Activated gamma-delta T cell (primary cell): Measurements from ENCODE around the gene EHD4.
A peak's percentile ranks its signal among the peaks of the same experiment; 100 is the strongest.

Experiments
- DNase-seq: peaks from one replicate; lab custom pipeline; 2025; lab: John Stamatoyannopoulos, UW
- total RNA-seq, 2 donors: gene quantifications; one replicate each; lab custom pipeline; 2026; lab: John Stamatoyannopoulos, UW

EHD4 gene
- total RNA-seq = 42.6 to 49.6 reads per million in 2 donors

DNA sequence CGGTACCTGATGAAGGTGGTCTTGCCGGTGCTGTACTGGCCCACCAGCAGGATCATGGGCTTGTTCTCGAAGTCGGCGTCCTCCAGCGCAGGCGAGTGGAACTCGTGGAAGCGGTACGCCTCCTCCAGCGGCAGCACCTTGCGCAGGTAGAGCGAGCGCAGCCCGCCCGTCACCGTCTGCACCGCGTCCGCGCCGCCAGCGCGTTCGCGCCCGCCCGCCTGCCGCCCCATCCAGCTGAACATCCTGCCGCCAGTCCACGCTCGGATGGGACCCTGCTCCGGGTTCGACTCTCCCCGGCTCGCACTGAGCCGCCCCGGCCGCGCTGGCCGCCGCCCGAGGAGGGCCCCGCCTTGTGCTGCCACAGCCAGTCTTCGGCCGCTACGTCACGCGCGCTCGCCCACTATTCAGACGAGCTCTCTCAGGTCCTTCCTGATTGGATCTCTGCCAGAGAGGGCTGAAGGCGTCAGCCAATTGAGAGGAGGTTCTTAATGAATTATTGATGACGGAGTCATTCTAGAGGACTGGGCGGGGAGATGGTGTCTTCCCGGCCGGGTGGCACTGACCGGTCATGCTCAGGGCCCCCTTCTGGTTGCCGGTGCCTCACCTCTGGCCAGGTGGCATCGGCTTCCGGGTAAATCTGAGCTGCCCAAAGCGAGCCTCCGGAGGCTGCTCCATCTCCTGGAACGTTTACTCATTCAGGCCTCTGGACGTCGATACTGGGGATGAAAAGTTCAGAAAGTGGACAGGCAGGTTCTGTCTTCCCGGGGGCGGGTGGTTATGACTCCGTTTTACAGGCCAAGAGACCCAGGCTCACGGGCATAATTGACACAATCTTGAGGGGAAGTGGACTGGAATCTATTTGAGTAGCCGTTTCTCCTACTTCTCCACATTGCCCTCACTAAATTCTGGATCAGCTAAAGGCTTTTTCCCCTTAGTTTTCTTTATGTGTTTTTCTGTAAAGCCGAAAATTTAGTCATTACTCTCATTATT, at the start of gene EHD4:
Gene EHD4, minus strand, starts transcription at position 305 of the 990 bp plus-strand sequence. Its CDS starts 63 bp downstream, at position 242.
- DNase-seq = peak; percentile 91

DNA sequence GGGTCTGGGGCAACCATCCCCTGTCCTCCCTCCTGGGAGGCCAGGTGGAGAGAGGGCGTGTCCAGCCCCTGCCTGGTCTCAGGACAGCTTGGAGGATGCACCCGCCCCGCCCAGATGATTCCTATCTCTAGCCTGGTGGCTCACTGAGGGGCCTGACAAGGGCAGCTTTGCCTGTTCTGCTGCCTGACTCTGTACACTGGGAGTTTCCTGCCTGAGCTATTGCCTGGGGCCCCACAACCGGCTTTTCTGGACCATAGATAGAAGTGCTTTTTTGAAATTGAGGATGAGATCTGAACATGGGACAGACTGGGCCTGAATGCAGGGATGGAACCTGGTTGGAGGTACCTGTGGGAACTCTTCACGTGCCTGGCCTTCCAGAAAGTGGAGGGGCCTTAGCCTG, 49.2 kb upstream of the EHD4 start:
- no peak for DNase-seq

DNA sequence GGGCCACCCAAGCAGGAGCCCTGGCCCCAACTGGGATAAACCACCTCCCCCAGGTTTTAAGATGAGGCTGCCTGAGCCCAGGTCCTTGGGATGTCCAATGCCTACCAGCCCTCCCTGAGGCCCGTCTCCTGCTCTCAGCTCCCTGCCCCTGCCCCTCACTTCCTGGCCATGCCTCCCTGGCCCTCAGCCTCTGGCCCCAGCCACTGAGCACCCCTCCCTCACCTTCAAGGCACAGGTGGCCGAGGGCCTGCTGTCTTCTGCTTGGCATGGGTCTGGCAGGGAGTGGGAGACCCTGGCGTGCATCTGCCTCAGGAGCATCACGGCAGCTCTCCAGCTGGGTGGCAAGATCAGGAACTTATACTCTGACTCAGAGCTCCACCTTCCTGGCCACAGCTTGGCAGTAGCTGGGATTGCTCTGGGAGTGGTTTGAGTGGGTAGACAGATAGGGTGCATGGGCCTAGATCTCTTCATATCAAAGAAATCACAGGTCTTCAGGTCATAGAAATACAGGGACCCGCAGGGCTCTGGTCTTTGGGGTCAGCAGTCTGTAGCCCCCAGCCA, 48.4 kb upstream of the EHD4 start, which contains the start of gene PLA2G4E:
Gene PLA2G4E, minus strand, starts transcription at position 330 of the 561 bp plus-strand sequence. Its CDS starts 12 bp downstream, at position 318.
- DNase-seq = no peak

DNA sequence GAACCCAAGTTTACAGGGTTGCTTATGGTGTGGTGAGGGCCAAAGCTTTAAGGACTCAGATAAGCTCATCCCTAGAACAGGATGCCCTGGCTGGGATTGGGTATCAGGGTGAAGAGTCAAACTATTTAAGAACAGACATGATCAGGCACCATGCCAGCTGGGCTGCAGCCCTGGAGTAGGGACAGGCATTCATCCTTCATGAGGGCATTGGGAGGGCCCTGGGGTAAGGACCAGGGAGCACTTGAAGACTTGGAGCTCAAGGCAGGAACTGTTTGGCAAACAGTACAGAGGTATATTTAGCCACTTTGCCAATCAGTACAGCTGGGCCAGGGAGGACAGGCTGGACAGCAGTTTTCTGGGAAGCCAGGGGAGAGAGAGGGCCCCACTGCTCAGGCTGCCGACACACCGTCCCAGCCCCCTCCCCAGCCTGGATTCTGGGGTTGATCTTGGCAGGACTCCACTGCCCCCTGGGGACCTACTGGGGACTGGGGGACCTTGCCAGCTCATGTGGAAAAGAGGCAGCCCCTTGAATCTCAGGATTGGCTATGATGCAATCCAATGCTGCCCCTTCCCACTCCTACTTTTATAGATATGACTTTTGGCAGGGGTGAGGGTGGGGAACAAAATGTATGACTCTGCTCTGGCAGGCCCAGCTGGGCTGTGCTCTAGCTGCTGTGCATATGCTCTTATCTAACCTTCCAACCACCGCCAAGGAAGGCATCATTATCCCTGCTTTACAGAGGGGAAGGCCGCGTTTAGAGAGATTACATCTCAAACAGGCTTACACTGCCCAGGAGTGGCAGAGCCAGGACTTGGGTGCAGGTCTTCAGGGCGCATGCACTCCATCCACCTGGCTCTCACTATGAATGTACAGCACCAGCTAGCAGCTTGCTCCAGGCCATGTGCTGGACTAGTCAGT, 46.2 kb upstream of the EHD4 start:
- no peak for DNase-seq

DNA sequence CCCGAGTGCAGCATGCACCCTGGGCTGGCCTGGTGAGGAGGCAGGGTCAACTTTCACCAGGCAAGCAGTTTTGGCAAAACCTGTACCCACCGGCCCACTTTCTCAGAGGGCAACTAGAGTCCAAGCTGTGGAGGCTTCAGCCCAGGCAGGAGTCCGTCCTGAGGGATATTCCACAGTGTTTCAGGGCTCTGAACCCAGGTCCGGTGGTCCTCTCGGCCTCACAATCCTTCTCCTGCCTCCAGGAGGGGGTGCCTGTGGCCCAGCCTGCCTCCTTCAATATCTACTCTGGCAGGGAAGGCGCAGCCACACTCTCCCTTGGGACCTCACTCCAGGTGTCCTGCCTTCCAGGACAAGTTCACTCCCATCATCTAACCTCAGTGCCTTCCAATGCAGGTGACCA, 44.6 kb upstream of the EHD4 start:
- no peak for DNase-seq

DNA sequence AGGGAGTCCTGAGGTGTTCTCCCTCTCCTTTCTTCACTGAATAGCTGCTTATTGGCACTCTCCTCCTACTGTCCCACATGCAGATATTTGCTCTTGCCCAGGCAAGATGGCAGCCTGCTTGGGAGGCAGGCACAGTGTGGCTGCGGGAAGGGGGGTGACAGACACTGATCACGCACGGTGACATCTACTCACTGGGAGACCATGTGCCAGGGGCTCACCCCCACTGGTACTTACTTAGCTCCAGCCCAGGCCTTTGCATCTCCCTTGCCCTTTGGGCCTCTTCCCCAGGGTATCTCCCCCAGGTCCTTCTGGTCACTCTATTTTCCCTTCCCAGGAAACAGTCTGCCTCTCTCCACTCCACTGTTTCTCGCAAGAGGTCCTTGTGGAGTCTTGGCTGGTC, 42.0 kb upstream of the EHD4 start:
- DNase-seq = no peak

DNA sequence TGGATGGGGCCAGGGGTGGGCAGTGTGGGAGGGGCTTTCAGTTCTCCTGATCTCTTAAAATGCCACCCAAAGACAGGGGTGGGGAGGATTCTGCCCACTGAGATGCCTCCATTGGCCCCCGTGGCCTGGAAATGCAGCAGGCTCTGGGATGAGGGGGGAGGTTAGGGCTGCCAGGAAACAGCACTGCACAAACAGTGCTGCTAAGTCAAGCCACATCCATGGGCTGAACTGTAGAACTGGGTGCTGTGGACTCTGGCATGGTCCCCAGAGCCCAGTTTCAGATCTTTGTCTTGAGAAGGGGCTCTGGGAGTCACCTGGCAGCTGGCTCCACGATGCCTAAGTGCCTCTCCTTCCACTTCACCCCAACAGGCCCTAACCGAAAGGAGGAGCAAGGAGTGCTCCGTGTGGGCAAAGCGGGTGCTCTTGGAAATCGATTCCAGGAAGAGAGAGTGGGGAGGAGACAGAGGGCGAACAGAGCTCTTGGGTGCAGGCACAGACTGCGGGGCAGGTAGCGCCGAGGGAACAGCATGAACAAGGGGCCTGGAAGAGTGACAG, 40.6 kb upstream of the EHD4 start:
- no peak for DNase-seq

DNA sequence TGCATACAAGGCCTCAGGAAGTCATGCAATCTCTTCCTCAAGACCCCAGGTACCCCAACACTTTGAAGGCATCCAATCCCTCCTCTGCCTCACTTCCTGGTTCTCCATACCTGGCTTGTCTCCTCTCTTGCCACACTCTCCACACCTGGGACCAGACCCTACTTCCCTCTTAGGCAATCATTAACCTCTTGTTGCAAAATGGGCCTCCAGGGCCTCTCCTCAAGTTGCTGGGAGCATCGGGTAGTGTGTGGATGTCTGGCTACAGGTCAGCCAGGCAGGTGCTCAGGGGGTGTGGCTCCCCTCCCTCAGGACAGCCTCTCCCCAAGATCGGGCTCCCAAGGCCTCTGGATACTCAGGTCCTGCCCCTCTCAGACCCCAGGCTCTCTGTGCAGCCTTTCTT, 39.9 kb upstream of the EHD4 start:
- no peak for DNase-seq

DNA sequence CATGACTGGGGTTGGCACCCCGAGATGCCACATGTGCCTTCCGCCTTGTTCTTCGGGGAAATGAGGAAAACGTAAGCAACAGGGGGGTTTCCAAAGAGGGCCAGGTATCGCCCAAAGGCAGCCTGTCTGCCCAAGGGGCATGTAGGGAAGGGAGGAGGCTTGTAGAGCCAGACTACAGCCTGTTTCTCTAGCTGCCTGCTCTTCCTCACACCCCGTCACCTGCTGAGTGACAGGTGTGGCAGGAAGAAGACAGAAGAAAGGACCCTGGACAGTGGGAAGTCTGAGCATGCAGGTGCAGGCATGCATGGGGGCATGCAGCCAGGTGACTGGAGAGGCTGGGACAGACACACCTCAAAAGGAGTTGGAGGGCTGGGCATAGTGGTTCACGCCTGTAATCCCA, 38.7 kb upstream of the EHD4 start:
- DNase-seq = no peak

DNA sequence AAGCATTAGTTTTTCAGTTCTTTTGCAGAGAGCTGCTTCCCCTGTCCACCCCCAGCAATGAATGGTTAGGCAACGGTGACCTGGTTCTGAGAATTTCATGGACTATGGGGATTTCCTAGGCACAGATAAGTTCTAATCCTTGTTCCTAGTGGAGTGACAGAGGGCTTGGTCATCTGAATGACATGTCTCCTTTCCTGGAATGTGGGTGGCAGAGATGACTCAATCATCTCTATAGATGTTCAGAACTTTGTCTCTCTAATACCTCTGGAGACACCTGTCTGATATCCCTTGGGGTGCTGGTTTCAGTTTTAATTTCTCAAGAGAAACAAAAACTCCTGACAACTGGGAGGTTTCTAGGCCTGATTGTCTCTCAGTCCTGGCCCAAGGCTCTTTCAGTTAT, 38.1 kb upstream of the EHD4 start:
- no peak for DNase-seq

DNA sequence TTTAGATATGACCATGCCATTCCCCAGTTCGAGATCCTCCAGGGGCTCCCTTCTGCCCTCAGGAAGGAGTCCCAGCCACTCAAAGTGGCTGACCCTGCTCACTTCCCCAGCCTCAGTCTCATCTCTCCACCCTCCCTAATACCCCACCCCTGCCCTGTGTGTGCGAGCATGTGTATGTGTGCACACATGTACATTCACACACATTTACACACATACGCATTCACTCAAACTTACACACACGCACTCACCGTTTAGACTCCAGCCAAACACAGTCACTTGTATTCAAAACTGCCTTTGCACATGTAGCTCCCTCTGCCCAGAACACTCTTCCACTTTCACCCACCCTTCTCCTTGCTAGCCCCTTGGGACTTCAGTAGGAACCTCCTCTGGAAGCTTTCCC, 37.1 kb upstream of the EHD4 start:
- no peak for DNase-seq

DNA sequence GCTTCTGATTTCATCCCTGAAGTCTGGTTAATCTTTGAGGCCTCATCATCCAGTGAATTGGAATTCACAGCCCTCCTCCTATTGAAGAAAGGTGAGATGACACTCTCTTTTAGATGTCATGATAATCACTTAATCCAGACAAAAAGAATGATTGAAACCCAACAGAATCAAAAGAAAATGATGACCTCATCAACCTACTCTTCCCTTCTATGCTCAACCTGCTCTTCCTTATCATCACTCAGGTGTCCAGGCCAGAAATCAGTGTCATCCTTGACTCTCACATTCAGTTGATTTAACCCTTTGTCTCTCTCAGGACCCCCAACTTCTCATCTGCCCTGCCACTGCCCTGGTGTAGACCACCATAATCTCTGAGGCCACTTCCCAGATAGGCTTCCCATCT, 36.7 kb upstream of the EHD4 start:
- no peak for DNase-seq

DNA sequence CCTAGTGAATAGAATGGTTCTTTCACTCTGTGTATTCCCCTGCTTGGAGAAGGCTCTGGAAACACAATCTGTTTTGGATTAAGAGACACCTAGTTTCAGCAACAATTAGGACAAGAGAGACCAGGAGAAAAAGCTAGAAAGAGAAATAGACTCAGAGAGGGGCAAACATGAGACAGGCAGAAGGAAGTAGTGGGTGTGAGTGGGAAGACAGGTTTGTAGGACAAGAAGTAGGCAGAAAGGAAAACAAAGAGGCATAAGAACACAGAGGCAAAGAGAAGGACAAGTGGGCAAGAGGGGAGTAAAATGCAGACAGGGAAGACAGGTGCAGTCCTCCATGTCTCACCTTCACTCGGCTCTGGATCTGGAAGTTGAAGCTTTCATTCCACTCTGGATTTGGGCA, 35.0 kb upstream of the EHD4 start:
- no peak for DNase-seq

DNA sequence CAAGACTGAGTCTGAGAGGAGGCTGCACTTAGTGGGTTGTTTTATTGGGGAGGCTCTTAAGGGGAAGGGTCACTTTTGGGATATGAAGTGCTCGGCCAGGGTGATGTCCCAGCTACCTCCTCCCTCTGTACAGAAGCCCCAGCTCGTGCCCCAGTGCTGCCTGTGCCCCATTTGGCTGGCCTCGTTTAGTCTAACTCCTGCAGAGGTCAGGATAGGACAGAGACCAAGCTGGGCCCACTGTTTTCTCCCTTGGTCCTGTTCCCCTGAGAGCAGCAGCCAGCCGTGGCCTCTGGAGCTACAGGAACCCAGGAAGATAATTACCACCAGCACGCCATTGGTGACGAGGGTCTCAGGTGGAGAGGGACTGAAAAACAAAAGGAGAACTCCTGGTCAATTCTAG, 30.0 kb upstream of the EHD4 start:
- DNase-seq = no peak

DNA sequence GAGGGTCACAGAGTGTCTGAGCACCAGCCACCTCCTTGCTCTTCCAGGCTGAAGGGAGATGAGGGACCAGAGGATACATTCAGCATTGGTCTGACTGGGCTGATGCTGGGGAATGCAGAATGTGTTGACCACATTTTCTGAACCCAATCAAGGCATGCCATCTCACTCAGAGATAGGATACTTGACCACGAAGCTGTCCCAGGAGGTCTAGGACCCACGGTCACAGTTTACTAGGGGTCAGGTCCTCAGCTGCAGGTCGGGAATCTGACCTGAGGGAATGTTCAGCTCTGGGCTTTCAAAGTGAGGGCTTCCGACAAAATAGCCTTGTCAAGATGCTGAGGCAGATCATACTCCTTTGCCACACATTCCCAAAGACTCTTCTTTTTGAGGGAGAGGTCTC, 28.9 kb upstream of the EHD4 start:
- no peak for DNase-seq

DNA sequence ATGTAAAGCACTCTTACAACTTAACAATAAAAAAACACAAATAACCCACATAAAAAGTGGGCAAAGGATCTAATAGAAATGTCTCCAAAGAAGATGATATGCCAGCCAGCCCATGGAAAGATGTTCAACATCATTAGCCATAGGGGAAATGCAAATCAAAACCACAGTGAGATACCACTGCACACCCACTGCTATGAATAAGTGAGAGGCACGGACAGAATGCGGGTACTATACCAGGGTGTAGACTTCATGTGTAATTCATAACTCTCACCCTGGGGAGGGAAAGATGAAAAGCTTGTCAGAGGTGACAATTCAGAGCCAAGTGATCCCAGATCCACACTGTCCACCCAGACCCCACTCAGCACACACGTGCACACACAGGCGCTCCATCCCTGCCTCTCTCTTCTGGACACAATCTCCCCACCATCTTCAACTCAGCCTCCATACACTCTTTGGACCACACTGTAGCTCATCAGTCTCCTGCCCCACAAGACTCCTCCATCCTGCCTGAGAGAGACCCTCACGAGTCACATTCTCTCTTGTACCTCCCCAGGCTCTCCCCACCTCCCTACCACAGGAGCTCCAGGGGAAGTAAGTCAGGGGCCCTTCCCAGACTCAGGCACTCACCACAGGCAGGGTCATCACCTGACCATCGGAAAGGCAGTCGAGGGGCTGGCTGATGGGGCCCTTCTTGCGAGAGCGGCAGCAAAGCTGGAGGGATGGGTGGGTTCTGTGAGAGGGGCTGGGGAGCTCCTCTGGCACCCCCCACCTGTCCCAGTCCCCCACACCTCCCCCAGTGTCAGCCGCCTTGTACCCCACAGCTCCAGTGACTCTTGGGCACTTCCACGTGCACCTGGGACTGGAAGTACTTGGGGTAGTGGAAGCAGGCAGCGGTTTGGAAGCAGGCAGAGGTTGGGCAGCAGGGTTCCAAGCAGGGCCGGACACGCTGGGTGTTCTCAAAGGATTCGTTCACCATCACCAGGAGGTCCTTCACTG, 27.2 kb upstream of the EHD4 start:
- DNase-seq = no peak

DNA sequence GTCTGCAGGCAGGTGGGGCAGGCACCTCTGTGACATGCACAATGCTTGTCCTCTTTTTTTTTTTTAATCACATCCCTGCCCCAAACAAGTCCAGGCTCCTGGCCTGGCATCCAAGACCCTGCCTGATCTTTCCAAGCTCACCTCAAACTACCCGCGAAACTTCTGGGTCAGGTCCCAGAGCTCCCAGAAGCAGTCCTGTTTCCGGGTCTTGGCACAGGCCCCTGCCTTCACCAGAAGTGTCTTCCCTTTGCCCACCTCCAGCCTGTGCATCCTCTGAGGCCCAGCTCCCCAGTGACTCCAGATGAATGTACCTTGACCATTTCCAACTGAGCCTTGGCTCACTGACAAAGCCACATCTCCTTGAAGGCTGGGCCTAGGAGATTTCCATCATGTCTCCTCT, 25.5 kb upstream of the EHD4 start:
- DNase-seq = no peak

DNA sequence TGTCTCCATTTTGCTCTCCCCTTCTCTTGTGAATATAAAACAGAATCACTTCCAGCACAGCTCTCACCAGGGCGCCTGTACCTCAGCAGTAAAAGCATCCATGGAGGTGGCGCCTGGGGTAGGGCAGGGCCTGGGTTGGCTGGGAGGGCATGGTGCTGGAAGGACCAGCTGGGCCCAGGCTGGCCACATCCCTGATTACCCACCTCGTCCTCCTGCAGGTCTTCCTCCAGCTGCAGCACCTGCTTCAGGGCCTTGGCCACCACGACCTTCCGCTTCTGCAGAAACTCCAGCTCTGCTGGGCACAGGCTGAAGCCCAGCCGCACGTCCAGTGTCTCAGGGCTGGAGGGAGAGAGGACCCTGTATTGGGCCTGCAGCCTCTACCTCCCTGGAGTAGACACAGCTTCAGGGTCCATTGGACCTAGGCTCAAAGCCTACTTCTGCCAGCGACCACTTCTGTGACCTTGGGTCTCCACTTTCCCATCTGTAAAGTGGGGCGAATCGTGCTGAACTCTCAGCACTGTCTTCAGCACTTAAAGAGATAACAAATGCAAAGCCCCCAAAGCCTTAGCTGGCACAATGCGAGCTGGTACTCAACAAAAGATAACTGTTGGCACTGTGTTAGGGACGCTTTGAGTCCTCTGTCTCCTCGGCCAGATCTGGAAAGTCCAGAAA, 24.7 kb upstream of the EHD4 start:
- DNase-seq = no peak

DNA sequence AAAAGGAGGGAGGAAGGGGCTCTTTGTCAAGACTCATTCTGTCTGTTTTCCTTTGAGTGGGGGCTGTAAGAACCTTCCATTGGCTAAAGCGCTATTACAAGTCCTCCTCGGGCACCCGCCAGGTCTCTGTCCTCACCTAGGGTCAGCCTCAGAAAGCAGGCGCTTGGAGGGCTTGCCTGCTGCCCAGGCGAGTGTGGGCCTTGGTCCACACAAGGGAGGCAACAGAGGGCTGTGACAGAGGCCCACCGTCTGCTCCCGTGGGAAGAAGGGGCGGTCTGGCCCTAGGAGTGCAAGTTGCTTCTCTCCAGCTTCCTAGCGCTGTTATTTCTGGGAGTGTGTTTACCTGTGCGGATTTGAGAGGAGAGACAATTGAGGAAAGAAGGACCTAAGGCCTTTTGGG, 24.0 kb upstream of the EHD4 start:
- no peak for DNase-seq

DNA sequence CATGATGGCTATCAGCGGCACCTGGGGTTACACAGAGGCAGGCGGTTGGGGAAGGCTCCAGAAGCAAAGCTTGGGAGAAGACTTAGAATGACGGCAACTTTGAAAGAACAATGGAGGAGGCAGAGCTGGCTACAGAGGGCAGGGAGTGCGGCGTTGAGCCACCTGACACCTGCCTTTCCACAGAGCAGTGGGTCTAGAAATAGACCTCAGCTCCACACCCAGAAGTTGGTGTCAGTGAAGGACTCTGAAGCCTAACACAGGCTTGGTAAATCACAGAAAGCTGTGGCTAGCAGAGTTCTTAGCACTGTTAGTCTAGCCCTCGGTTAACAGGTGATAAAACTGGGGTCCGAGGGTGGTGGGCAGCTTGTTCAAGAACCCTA, 23.1 kb upstream of the EHD4 start:
- no peak for DNase-seq
